Fibroblast of lung (primary cell): ENCODE data around the gene IL17RD. TPM values are rescaled to one million over a fixed set of nuclear protein-coding genes. Genes with fewer than 3 reads are reported as not detected.

Experiments
- DNase-seq, 2 donors: peaks; one replicate each; pipeline versions ENCODE4 v3.0.0 to v3.0.0-alpha.2; 2010; ENCODE audit warnings: low read depth in 2 of 2
- H2AFZ ChIP-seq: 2 replicates; pipeline ENCODE4 v1.5.1; 2012; ENCODE audit warnings: low read length, control low read depth, inconsistent platforms
- H3K27ac ChIP-seq: 2 replicates; pipeline ENCODE4 v1.5.1; 2011; ENCODE audit warnings: low read length, control low read depth; ENCODE audit not compliant: insufficient read depth
- H3K27me3 ChIP-seq: 2 replicates; pipeline ENCODE4 v1.5.1; 2011; ENCODE audit warnings: mild to moderate bottlenecking, low read length; ENCODE audit not compliant: control insufficient read depth, insufficient read depth
- H3K36me3 ChIP-seq: 2 replicates; pipeline ENCODE4 v1.5.1; 2011; ENCODE audit warnings: low read length; ENCODE audit not compliant: control insufficient read depth, insufficient read depth
- H3K4me1 ChIP-seq: 2 replicates; pipeline ENCODE4 v1.5.1; 2011; ENCODE audit warnings: low read length; ENCODE audit not compliant: control insufficient read depth, insufficient read depth; ENCODE audit errors: extremely low read depth
- H3K4me2 ChIP-seq: 2 replicates; pipeline ENCODE4 v1.5.1; 2011; ENCODE audit warnings: low read length, control low read depth; ENCODE audit not compliant: insufficient read depth; ENCODE audit errors: extremely low read depth
- H3K4me3 ChIP-seq, 4 experiments: fragments of 200-600 bp in 1 of 4; sonication (generic) in 1 of 4; replicated peaks in 1 of 4; 2 replicates each; pipeline ENCODE4 v1.5.1; 2011 to 2016; ENCODE audit warnings: low read length in 4 of 4, low read depth in 3 of 4, mild to moderate bottlenecking in 3 of 4, control low read depth in 2 of 4, inconsistent platforms in 1 of 4, mixed read lengths in 1 of 4; ENCODE audit not compliant: insufficient read depth in 1 of 4; ENCODE audit errors: control extremely low read depth in 1 of 4
- H3K79me2 ChIP-seq: 2 replicates; pipeline ENCODE4 v1.5.1; 2012; ENCODE audit warnings: mild to moderate bottlenecking, low read length, inconsistent platforms; ENCODE audit not compliant: control insufficient read depth, insufficient read depth
- H3K9ac ChIP-seq: 2 replicates; pipeline ENCODE4 v1.5.1; 2011; ENCODE audit warnings: mild to moderate bottlenecking, low read length, control low read depth; ENCODE audit not compliant: insufficient read depth
- H3K9me3 ChIP-seq: 2 replicates; pipeline ENCODE4 v1.5.1; 2012; ENCODE audit warnings: low read depth, low read length; ENCODE audit not compliant: control insufficient read depth, insufficient read depth
- H4K20me1 ChIP-seq: 2 replicates; pipeline ENCODE4 v1.5.1; 2011; ENCODE audit warnings: low read length; ENCODE audit not compliant: control insufficient read depth, insufficient read depth; ENCODE audit errors: extremely low read depth
- CTCF ChIP-seq, 2 donors: IDR thresholded peaks in 1 of 2; conservative IDR thresholded peaks in 1 of 2; 1 replicate in 1 of 2; 2 replicates in 1 of 2; pipeline ENCODE4 v1.5.1; 2011 to 2012; ENCODE audit warnings: low read length in 2 of 2, control low read depth in 1 of 2, inconsistent platforms in 1 of 2, low read depth in 1 of 2, mild to moderate bottlenecking in 1 of 2
- EZH2 ChIP-seq: IDR thresholded peaks from 2 replicates; pipeline ENCODE4 v1.5.1; 2012; ENCODE audit warnings: low read length, control low read depth, mild to moderate bottlenecking; ENCODE audit errors: missing control alignments
- polyA plus RNA-seq, 2 donors: library from polyadenylated mRNA; depleted of rRNA in 1 of 2; stranded (reverse) in 1 of 2; unstranded in 1 of 2; fragments of >200 nt; gene quantifications; 2 replicates each; pipeline ENCODE4 v1.2.1, GENCODE V29; 2011 to 2012; ENCODE audit warnings: missing spikeins in 1 of 2
- total RNA-seq: library from RNA; depleted of rRNA; stranded (reverse); fragments of >200 nt; gene quantifications from 2 replicates; pipeline ENCODE4 v1.2.1, GENCODE V29; 2014

IL17RD gene
- total and polyA plus RNA-seq, 2 donors (not counting 1 experiment from before 2014, with no cell fraction given), result 0.60 to 1.8 TPM

- DNase-seq, result peak; percentile 20 to 37
- TF ChIP-seq CTCF (conservative IDR thresholded peaks at IDR 0.05 in 1 of 2, IDR thresholded peaks at IDR 0.05 in 1 of 2; ENCODE audit: low read depth in 1 of 2, low read length in 2 of 2), result peak; percentile 22 to 51
- TF ChIP-seq EZH2, result no peak
Observed at GRCh38 chr3:57179580-57180410, 14.6 kb upstream of the IL17RD start.

GRCh38 chr3:57176045-57176444 lies 10.9 kb upstream of the IL17RD start:
- no peaks in the 10 kb centered on the region for H3K9me3 ChIP-seq
- TF ChIP-seq CTCF (conservative IDR thresholded peaks at IDR 0.05 in 1 of 2, IDR thresholded peaks at IDR 0.05 in 1 of 2; ENCODE audit: low read depth in 1 of 2, low read length in 2 of 2) (no peak), EZH2 (no peak)
- H3K36me3 ChIP-seq, result no peaks in the 10 kb centered on the region
- no peaks in the 10 kb centered on the region for H4K20me1 ChIP-seq
- no peaks in the 10 kb centered on the region for H3K79me2 ChIP-seq
- no peak for DNase-seq
- H3K27ac ChIP-seq, result no peak overlapping the region
- H2AFZ ChIP-seq, result no peak overlapping the region
- H3K4me2 ChIP-seq, result no peak overlapping the region
- H3K4me1 ChIP-seq, result no peaks in the 10 kb centered on the region
- H3K9ac ChIP-seq, result no peak overlapping the region
- H3K27me3 ChIP-seq, result peaks cover 7% of the 10 kb centered on the region
- no peak overlapping the region for H3K4me3 ChIP-seq

More at GRCh38 chr3:57179580-57180410, 14.6 kb upstream of the IL17RD start:
- H3K79me2 ChIP-seq, result no peaks in the 10 kb centered on the region
- H3K27me3 ChIP-seq, result no peaks in the 10 kb centered on the region
- no peak overlapping the region for H3K9ac ChIP-seq
- no peaks in the 10 kb centered on the region for H4K20me1 ChIP-seq
- no peak overlapping the region for H3K27ac ChIP-seq
- no peak overlapping the region for H3K4me3 ChIP-seq
- no peaks in the 10 kb centered on the region for H3K4me1 ChIP-seq
- no peaks in the 10 kb centered on the region for H3K9me3 ChIP-seq
- no peaks in the 10 kb centered on the region for H3K36me3 ChIP-seq
- H2AFZ ChIP-seq, result no peak overlapping the region
- no peak overlapping the region for H3K4me2 ChIP-seq

- TF ChIP-seq CTCF (conservative IDR thresholded peaks at IDR 0.05 in 1 of 2, IDR thresholded peaks at IDR 0.05 in 1 of 2; ENCODE audit: low read depth in 1 of 2, low read length in 2 of 2), result no peak
- no peak for TF ChIP-seq EZH2
Observed at GRCh38 chr3:57173687-57174086, 8.5 kb upstream of the IL17RD start.

More at GRCh38 chr3:57173687-57174086, 8.5 kb upstream of the IL17RD start:
- no peak for DNase-seq
- Histone ChIP-seq H3K9ac (no peak overlapping the region), H3K27ac (no peak overlapping the region), H3K79me2 (no peaks in the 10 kb centered on the region), H3K4me2 (no peak overlapping the region), H2AFZ (no peak overlapping the region), H3K4me1 (no peaks in the 10 kb centered on the region), H3K27me3 (peaks cover 7% of the 10 kb centered on the region), H3K9me3 (no peaks in the 10 kb centered on the region), H3K4me3 (no peak overlapping the region), H3K36me3 (no peaks in the 10 kb centered on the region), H4K20me1 (no peaks in the 10 kb centered on the region)
